MM.1S (cell line): ENCODE data around the gene MAP3K19.
"Not testable (repeated sequence)": the region's sequence is repeated elsewhere in the genome, so short reads cannot be mapped to it uniquely, and the experiment has no call there.

Experiments
- DNase-seq: peaks from one replicate; pipeline ENCODE4 v3.0.0-alpha.2; 2015
- H2AFZ ChIP-seq: fragments of 300-600 bp; sonication (generic); 2 replicates; pipeline ENCODE4 v1.6.0; 2016; ENCODE audit warnings: antibody characterized with exemption, low read length
- H3F3A ChIP-seq: fragments of 300-600 bp; sonication (generic); 2 replicates; pipeline ENCODE4 v1.6.1; 2016; ENCODE audit warnings: mild to moderate bottlenecking, antibody characterized with exemption, low read length, moderate library complexity, mixed read lengths; ENCODE audit not compliant: insufficient read depth
- H3K27ac ChIP-seq: fragments of 300-600 bp; sonication (generic); 2 replicates; pipeline ENCODE4 v1.5.1; 2016; ENCODE audit warnings: mild to moderate bottlenecking, low read length
- H3K27me3 ChIP-seq: fragments of 300-600 bp; sonication (generic); replicated peaks from 2 replicates; pipeline ENCODE4 v1.6.0; 2016; ENCODE audit warnings: low read length; ENCODE audit not compliant: insufficient read depth
- H3K36me3 ChIP-seq: fragments of 300-600 bp; sonication (generic); replicated peaks from 2 replicates; pipeline ENCODE4 v1.6.1; 2016; ENCODE audit warnings: mild to moderate bottlenecking, low read length, mixed read lengths; ENCODE audit not compliant: insufficient read depth
- H3K4me1 ChIP-seq: fragments of 300-600 bp; sonication (generic); 2 replicates; pipeline ENCODE4 v1.6.1; 2016; ENCODE audit warnings: low read length, mixed read lengths
- H3K4me2 ChIP-seq: fragments of 300-600 bp; sonication (generic); 2 replicates; pipeline ENCODE4 v1.6.0; 2016; ENCODE audit warnings: low read depth, low read length
- H3K4me3 ChIP-seq: fragments of 300-600 bp; sonication (generic); 2 replicates; pipeline ENCODE4 v1.5.1; 2016; ENCODE audit warnings: low read length, mixed read lengths
- H3K79me2 ChIP-seq: fragments of 300-600 bp; sonication (generic); 2 replicates; pipeline ENCODE4 v1.6.1; 2016; ENCODE audit warnings: mixed run types, low read length, mixed read lengths
- H3K9ac ChIP-seq: fragments of 300-600 bp; sonication (generic); 2 replicates; pipeline ENCODE4 v1.6.1; 2016; ENCODE audit warnings: low read length, mixed read lengths
- H3K9me2 ChIP-seq: fragments of 300-600 bp; sonication (generic); replicated peaks from 2 replicates; pipeline ENCODE4 v1.6.1; 2016; ENCODE audit warnings: mild to moderate bottlenecking, low read length, mixed read lengths; ENCODE audit not compliant: insufficient read depth
- H3K9me3 ChIP-seq: fragments of 300-600 bp; sonication (generic); replicated peaks from 2 replicates; pipeline ENCODE4 v1.6.1; 2016; ENCODE audit warnings: mild to moderate bottlenecking, low read length, mixed read lengths; ENCODE audit not compliant: insufficient read depth
- H4K20me1 ChIP-seq: fragments of 300-600 bp; sonication (generic); 2 replicates; pipeline ENCODE4 v1.6.1; 2016; ENCODE audit warnings: mild to moderate bottlenecking, low read length, moderate library complexity, mixed read lengths; ENCODE audit not compliant: insufficient read depth
- EZH2 ChIP-seq: fragments of 300-600 bp; sonication (generic); optimal IDR thresholded peaks from 2 replicates; pipeline ENCODE3; 2017; ENCODE audit warnings: low read depth, mild to moderate bottlenecking, antibody characterized with exemption, low read length, mixed read lengths
- EZH2phosphoT487 ChIP-seq: fragments of 300-600 bp; sonication (generic); IDR thresholded peaks from 2 replicates; pipeline ENCODE4 v1.6.1; 2018; ENCODE audit warnings: antibody characterized with exemption, low read length
- TF ChIP-seq, protein P1 (sequence below): fragments of 300-600 bp; sonication (generic); IDR thresholded peaks from 2 replicates; pipeline ENCODE4 v1.5.1; 2016; ENCODE audit warnings: antibody characterized with exemption, low read length, mixed read lengths

The MAP3K19 gene

DNA sequence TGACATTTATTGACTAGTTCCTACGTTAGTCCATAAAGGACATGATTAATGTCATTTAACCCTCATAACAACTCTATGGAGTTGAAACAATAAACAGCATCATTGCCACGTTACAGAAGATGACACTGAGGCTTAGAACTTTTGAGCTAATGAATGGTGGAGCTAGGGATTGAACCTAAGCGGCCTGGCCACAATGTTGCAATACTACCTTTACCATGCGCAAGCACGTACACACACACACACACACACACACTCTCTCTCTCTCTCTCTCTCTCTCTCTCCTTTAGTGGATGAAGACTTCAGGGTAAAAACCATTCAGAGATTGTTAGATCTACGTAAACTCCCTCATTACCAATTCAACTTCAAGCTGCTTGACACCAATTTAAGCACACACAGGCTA is 875 bp upstream of the MAP3K19 start:
- Histone ChIP-seq H3K4me3 (no peak overlapping the region), H4K20me1 (no peaks in the 10 kb centered on the region), H3K4me2 (no peak overlapping the region), H3K27ac (no peak overlapping the region), H3K9me3 (no peaks in the 10 kb centered on the region), H3K9me2 (no peaks in the 10 kb centered on the region), H3K9ac (no peak overlapping the region), H3K27me3 (no peaks in the 10 kb centered on the region), H2AFZ (no peak overlapping the region), H3K36me3 (no peaks in the 10 kb centered on the region), H3F3A (peaks cover 14% of the 10 kb centered on the region), H3K79me2 (peaks cover 10% of the 10 kb centered on the region), H3K4me1 (0 out of 2 replicates have a peak, but pooled peaks cover under 1% of the 10 kb centered on the region)
- no peak for DNase-seq
- TF ChIP-seq EZH2 = no peak
- no peak for TF ChIP-seq EZH2phosphoT487
- TF ChIP-seq, protein P1, sequence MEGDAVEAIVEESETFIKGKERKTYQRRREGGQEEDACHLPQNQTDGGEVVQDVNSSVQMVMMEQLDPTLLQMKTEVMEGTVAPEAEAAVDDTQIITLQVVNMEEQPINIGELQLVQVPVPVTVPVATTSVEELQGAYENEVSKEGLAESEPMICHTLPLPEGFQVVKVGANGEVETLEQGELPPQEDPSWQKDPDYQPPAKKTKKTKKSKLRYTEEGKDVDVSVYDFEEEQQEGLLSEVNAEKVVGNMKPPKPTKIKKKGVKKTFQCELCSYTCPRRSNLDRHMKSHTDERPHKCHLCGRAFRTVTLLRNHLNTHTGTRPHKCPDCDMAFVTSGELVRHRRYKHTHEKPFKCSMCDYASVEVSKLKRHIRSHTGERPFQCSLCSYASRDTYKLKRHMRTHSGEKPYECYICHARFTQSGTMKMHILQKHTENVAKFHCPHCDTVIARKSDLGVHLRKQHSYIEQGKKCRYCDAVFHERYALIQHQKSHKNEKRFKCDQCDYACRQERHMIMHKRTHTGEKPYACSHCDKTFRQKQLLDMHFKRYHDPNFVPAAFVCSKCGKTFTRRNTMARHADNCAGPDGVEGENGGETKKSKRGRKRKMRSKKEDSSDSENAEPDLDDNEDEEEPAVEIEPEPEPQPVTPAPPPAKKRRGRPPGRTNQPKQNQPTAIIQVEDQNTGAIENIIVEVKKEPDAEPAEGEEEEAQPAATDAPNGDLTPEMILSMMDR = no peak

GRCh38 chr2:135043345-135043744 is 3.9 kb downstream of the MAP3K19 start:
- no peaks in the 10 kb centered on the region for H3K79me2 ChIP-seq
- H3K36me3 ChIP-seq = no peaks in the 10 kb centered on the region
- no peak overlapping the region for H2AFZ ChIP-seq
- no peaks in the 10 kb centered on the region for H3F3A ChIP-seq
- H4K20me1 ChIP-seq = no peaks in the 10 kb centered on the region
- TF ChIP-seq, protein P1 = peak; percentile 44
- TF ChIP-seq EZH2phosphoT487 (no peak), EZH2 (no peak)
- H3K27me3 ChIP-seq = no peaks in the 10 kb centered on the region
- H3K4me1 ChIP-seq = peaks cover 6% of the 10 kb centered on the region; the same call in 1 of the 2 replicates
- no peaks in the 10 kb centered on the region for H3K9me3 ChIP-seq
- H3K4me3 ChIP-seq = no peak overlapping the region
- H3K4me2 ChIP-seq = no peak overlapping the region
- H3K9ac ChIP-seq = no peak overlapping the region
- no peak overlapping the region for H3K27ac ChIP-seq
- no peak for DNase-seq
- no peaks in the 10 kb centered on the region for H3K9me2 ChIP-seq

DNA sequence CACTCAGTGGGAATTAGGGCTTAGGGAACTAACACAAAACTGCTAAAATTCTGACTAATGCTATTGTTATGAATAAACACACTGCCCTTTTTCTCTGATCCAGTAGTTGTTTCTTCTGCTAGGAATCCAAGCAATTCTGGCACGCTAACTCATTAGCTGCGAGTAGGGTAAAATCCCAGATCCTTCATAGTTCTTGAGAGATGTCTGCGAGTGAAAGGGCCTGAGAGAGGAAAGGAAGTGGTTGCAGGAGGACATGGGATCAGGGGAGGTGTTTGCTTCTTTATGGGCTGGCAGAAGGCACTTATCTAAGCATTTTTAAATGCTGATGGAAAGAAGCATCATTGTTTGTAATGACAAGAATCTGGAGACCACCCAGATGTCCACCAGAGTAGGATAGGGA is 9.4 kb downstream of the MAP3K19 start:
- H3K9me2 ChIP-seq = no peaks in the 10 kb centered on the region
- TF ChIP-seq, protein P1 = no peak
- TF ChIP-seq EZH2 (no peak), EZH2phosphoT487 (no peak)
- H3F3A ChIP-seq = no peaks in the 10 kb centered on the region
- no peak overlapping the region for H3K4me2 ChIP-seq
- no peaks in the 10 kb centered on the region for H3K27me3 ChIP-seq
- no peak overlapping the region for H3K27ac ChIP-seq
- no peak overlapping the region for H3K9ac ChIP-seq
- H3K79me2 ChIP-seq = no peaks in the 10 kb centered on the region
- H3K36me3 ChIP-seq = no peaks in the 10 kb centered on the region
- H4K20me1 ChIP-seq = no peaks in the 10 kb centered on the region
- no peak overlapping the region for H2AFZ ChIP-seq
- peaks cover 6% of the 10 kb centered on the region; the same call in 1 of the 2 replicates for H3K4me1 ChIP-seq
- H3K9me3 ChIP-seq = no peaks in the 10 kb centered on the region
- DNase-seq = no peak
- H3K4me3 ChIP-seq = no peak overlapping the region

- not testable (repeated sequence) for H3K4me1 ChIP-seq, H2AFZ ChIP-seq, H3K27me3 ChIP-seq, H3K4me3 ChIP-seq, H3K9me3 ChIP-seq, DNase-seq, H3K9me2 ChIP-seq, H3F3A ChIP-seq, H3K4me2 ChIP-seq, H3K79me2 ChIP-seq, H3K9ac ChIP-seq, H3K36me3 ChIP-seq, H4K20me1 ChIP-seq, H3K27ac ChIP-seq
These were observed 14.0 kb downstream of the MAP3K19 start for GRCh38 chr2:135033216-135033615.
